ENCODE data around the gene ETS1.

- no peak for TF ChIP-seq REST (IDR thresholded peaks at IDR 0.05; ENCODE audit: insufficient read depth in 1 of 2, low read depth in 2 of 2, low read length in 2 of 2)
- no peak for TF ChIP-seq TAF1 (IDR thresholded peaks at IDR 0.05; ENCODE audit: borderline replicate concordance, insufficient read depth, low read length)
Measured at GRCh38 chr11:128590587-128590986, 3.2 kb upstream of the ETS1 start.
